ENCODE data around the gene ST3GAL6. TPM values are rescaled to one million over a fixed set of nuclear protein-coding genes. Genes with fewer than 3 reads are reported as not detected.

ST3GAL6 gene
- total and polyA plus RNA-seq, 9 of the 15 experiments (the other 6 are each of a cell fraction or from before 2014, with no cell fraction given), result 0.14 TPM; not detected in 8

DNA sequence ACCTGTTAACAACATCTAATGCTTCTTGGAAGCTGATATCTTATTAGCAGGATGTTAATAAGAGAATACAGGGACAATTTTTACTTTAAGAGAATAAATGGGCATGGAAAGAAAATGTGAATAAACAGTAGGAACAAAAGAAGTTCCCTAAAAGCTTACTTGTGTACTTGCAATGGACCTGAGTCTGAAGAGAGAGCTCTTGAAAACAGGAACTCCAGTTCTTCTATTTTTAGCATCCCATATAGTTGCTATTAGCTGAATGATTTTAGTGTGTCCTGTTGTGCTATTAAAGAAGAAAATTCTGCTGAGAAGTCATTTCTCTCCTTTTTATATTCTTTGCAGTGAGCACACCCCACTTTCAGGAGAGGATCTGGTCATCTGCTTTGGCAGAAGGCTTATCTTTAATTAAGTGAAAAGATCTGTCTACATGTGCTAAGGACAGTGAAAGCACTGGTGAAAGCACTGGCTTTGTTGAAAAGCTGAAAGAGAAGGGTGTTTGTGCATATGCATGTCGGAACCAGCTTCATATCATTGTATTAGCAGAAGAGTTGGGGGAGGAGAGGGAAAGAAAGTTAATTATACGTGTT is 1.4 kb upstream of the ST3GAL6 start (continued):
- TF ChIP-seq MGA (IDR thresholded peaks at IDR 0.05) (no peak), CTBP1 (IDR thresholded peaks at IDR 0.05; ENCODE audit: borderline replicate concordance) (no peak), KAT8 (IDR thresholded peaks at IDR 0.05; ENCODE audit: low read depth) (no peak), ARNT (IDR thresholded peaks at IDR 0.05) (no peak), E2F4 (CRISPR knock-in tag; IDR thresholded peaks at IDR 0.05; ENCODE audit: low read depth) (no peak)
- TF ChIP-seq, protein P1, sequence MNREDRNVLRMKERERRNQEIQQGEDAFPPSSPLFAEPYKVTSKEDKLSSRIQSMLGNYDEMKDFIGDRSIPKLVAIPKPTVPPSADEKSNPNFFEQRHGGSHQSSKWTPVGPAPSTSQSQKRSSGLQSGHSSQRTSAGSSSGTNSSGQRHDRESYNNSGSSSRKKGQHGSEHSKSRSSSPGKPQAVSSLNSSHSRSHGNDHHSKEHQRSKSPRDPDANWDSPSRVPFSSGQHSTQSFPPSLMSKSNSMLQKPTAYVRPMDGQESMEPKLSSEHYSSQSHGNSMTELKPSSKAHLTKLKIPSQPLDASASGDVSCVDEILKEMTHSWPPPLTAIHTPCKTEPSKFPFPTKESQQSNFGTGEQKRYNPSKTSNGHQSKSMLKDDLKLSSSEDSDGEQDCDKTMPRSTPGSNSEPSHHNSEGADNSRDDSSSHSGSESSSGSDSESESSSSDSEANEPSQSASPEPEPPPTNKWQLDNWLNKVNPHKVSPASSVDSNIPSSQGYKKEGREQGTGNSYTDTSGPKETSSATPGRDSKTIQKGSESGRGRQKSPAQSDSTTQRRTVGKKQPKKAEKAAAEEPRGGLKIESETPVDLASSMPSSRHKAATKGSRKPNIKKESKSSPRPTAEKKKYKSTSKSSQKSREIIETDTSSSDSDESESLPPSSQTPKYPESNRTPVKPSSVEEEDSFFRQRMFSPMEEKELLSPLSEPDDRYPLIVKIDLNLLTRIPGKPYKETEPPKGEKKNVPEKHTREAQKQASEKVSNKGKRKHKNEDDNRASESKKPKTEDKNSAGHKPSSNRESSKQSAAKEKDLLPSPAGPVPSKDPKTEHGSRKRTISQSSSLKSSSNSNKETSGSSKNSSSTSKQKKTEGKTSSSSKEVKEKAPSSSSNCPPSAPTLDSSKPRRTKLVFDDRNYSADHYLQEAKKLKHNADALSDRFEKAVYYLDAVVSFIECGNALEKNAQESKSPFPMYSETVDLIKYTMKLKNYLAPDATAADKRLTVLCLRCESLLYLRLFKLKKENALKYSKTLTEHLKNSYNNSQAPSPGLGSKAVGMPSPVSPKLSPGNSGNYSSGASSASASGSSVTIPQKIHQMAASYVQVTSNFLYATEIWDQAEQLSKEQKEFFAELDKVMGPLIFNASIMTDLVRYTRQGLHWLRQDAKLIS (CRISPR knock-in tag; IDR thresholded peaks at IDR 0.05), result no peak
- TF ChIP-seq, protein P2, sequence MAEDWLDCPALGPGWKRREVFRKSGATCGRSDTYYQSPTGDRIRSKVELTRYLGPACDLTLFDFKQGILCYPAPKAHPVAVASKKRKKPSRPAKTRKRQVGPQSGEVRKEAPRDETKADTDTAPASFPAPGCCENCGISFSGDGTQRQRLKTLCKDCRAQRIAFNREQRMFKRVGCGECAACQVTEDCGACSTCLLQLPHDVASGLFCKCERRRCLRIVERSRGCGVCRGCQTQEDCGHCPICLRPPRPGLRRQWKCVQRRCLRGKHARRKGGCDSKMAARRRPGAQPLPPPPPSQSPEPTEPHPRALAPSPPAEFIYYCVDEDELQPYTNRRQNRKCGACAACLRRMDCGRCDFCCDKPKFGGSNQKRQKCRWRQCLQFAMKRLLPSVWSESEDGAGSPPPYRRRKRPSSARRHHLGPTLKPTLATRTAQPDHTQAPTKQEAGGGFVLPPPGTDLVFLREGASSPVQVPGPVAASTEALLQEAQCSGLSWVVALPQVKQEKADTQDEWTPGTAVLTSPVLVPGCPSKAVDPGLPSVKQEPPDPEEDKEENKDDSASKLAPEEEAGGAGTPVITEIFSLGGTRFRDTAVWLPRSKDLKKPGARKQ (CRISPR knock-in tag; IDR thresholded peaks at IDR 0.05), result no peak

Measured in K562 (cell line).